ENCODE data around the gene PSD2. TPM values are rescaled to one million over a fixed set of nuclear protein-coding genes. Genes with fewer than 3 reads are reported as not detected.

Gene PSD2
- total and polyA plus RNA-seq, 2 experiments from 2014 or later = 0.08 to 0.10 TPM

- H3K4me2 ChIP-seq = no peak overlapping the region
- no peak overlapping the region for H2AFZ ChIP-seq
- no peaks in the 10 kb centered on the region; the same call in 2 of the 3 replicates for H3K4me1 Mint-ChIP-seq
- H3K27ac ChIP-seq (ENCODE audit: low read depth) = no peak overlapping the region
- H3K36me3 ChIP-seq (ENCODE audit: insufficient read depth) = no peaks in the 10 kb centered on the region
- ATAC-seq (no peak), DNase-seq (ENCODE audit: low spot score) (no peak)
- no peak overlapping the region for H3K27ac Mint-ChIP-seq
- H3K27me3 Mint-ChIP-seq (ENCODE audit: insufficient read depth, low read depth, poor library complexity) = peaks cover 25% of the 10 kb centered on the region
- H3F3A ChIP-seq (replicated peaks; ENCODE audit: low read depth) = no peaks in the 10 kb centered on the region
- H3K4me1 ChIP-seq (ENCODE audit: insufficient read depth) = no peaks in the 10 kb centered on the region
- H3K36me3 Mint-ChIP-seq (ENCODE audit: low read depth) = no peaks in the 10 kb centered on the region
- no peak overlapping the region for H3K4me3 ChIP-seq
- TF ChIP-seq CREB1 (CRISPR knock-in tag; IDR thresholded peaks at IDR 0.05; ENCODE audit: low read depth) (no peak), JUNB (IDR thresholded peaks at IDR 0.05; ENCODE audit: unreplicated experiment) (no peak), POLR2AphosphoS5 (IDR thresholded peaks at IDR 0.05; ENCODE audit: low read depth) (no peak), REST (IDR thresholded peaks at IDR 0.05; ENCODE audit: unreplicated experiment) (no peak), EZH2 (IDR thresholded peaks at IDR 0.05; ENCODE audit: low read depth, unreplicated experiment) (no peak), ZNF331 (CRISPR knock-in tag; IDR thresholded peaks at IDR 0.05; ENCODE audit: low read depth) (no peak), NANOG (IDR thresholded peaks at IDR 0.05; ENCODE audit: borderline replicate concordance) (no peak), CTCF (conservative IDR thresholded peaks at IDR 0.05; ENCODE audit: low read depth in 2 of 2) (no peak), ZNF462 (CRISPR knock-in tag; IDR thresholded peaks at IDR 0.05) (no peak), ETS1 (IDR thresholded peaks at IDR 0.05) (no peak), EZH2phosphoT487 (IDR thresholded peaks at IDR 0.05; ENCODE audit: unreplicated experiment) (no peak), STAT1 (IDR thresholded peaks at IDR 0.05; ENCODE audit: unreplicated experiment) (no peak), ZNF114 (CRISPR knock-in tag; IDR thresholded peaks at IDR 0.05) (no peak)
- no peaks in the 10 kb centered on the region for H3K9me2 ChIP-seq (ENCODE audit: insufficient read depth)
- H3K79me2 ChIP-seq (replicated peaks; ENCODE audit: insufficient read depth) = no peaks in the 10 kb centered on the region
- no peaks in the 10 kb centered on the region for H4K20me1 ChIP-seq (replicated peaks; ENCODE audit: insufficient read depth)
- no peaks in the 10 kb centered on the region; the same call in 2 of the 3 replicates for H3K9me3 Mint-ChIP-seq
- H3K27me3 ChIP-seq (ENCODE audit: insufficient read depth) = no peaks in the 10 kb centered on the region
- no peak overlapping the region for H3K4me3 Mint-ChIP-seq
Observed at GRCh38 chr5:139811274-139811607, 15.6 kb downstream of the PSD2 start.
